ENCODE results near the gene TMEM187.
"Not testable (repeated sequence)": the region's sequence is repeated elsewhere in the genome, so short reads cannot be mapped to it uniquely, and the experiment has no call there.

Gene TMEM187

GRCh38 chrX:153993079-153993478, 20.5 kb downstream of the TMEM187 start:
- ChIA-PET CTCF (no interaction called here), POLR2A (no interaction called here)
- DNase-seq (ENCODE audit: extremely low spot score) = no peak
- TF ChIP-seq, protein P1, sequence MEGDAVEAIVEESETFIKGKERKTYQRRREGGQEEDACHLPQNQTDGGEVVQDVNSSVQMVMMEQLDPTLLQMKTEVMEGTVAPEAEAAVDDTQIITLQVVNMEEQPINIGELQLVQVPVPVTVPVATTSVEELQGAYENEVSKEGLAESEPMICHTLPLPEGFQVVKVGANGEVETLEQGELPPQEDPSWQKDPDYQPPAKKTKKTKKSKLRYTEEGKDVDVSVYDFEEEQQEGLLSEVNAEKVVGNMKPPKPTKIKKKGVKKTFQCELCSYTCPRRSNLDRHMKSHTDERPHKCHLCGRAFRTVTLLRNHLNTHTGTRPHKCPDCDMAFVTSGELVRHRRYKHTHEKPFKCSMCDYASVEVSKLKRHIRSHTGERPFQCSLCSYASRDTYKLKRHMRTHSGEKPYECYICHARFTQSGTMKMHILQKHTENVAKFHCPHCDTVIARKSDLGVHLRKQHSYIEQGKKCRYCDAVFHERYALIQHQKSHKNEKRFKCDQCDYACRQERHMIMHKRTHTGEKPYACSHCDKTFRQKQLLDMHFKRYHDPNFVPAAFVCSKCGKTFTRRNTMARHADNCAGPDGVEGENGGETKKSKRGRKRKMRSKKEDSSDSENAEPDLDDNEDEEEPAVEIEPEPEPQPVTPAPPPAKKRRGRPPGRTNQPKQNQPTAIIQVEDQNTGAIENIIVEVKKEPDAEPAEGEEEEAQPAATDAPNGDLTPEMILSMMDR (IDR thresholded peaks at IDR 0.05; ENCODE audit: control extremely low read depth, extremely low read depth, low read depth, missing control alignments) = no peak

DNA sequence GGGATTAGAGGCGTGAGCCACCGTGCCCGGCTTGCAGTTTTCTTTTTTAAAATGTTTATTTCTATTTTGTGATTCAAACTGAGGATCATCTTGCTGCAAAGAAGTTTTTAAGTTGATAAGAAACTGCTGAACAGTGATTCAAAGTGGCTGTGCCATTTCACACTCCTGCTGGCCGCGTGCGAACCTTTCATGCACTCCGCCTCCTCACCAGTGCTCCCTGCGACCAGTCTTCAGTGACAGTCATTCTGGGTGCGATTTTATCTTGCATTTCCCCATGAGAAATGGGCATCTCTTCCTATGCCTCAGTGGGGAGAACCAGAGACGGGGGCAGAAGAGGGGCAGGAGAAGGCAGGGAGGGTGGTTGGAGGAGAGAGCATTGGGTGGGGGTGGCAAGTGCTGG, 21.4 kb downstream of the TMEM187 start:
- ChIA-PET POLR2A (no interaction called here), CTCF (no interaction called here)
- no peak for DNase-seq (ENCODE audit: extremely low spot score)
- TF ChIP-seq, protein P1 (IDR thresholded peaks at IDR 0.05; ENCODE audit: control extremely low read depth, extremely low read depth, low read depth, missing control alignments) = no peak

GRCh38 chrX:153994398-153994797, 21.8 kb downstream of the TMEM187 start:
- DNase-seq (ENCODE audit: extremely low spot score); CTCF ChIA-PET; POLR2A ChIA-PET: not testable (repeated sequence)

DNA sequence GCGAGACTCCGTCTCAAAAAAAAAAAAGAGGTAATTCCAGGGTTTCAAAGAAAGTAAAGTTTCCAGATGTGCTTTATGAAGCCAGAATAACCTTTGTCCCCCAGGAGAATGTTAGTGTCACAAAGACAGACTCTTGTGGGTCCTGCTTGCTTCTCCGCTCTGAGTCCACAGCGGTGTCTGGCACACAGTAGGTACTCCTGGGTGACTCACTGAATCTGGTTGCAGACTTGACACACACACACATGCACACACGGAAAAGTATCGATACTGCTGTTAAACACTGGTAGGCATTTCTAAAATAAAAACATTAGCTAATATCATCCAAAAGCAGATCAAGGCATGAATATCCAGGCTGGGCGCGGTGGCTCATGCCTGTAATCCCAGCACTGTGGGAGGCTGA, 22.9 kb downstream of the TMEM187 start:
- POLR2A ChIA-PET = no interaction called here
- TF ChIP-seq, protein P1 (IDR thresholded peaks at IDR 0.05; ENCODE audit: control extremely low read depth, extremely low read depth, low read depth, missing control alignments) = no peak
- no peak for DNase-seq (ENCODE audit: extremely low spot score)
- CTCF ChIA-PET = no interaction called here

DNA sequence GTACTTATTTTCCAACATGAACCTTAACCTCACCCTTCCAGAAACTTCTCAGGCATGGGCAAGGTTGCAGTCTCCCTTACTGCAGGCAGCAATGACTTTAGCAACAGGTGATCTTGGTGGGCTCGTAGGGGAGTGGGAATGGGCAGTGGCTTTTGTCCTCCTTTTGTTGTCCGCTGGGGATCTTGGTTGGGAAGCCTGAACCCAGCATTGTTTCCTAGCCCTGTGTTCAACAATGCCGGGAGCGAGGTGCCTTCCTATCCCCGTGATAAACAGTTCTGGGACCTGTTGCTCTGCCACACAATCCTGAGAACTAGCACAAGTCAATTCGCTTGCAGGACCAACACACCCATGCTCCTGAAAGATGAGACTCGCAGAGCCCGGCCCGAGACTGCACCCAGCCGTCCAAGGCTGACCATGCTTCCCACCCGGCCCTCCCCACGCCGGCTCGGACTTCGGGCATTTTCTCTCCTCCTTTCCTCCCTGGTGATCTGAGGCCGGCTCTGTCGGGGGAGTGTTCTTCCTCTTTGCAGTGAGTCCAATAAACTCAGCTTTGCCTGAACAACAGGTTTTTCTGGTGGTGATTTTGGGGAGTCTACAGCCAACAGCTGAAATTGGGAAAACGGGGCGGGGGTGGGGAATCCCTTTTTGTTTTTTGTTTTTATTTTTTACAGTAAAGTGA, 26.9 kb downstream of the TMEM187 start:
- TF ChIP-seq, protein P1 (IDR thresholded peaks at IDR 0.05; ENCODE audit: control extremely low read depth, extremely low read depth, low read depth, missing control alignments) = no peak
- DNase-seq (ENCODE audit: extremely low spot score) = no peak

GRCh38 chrX:154000051-154000450, 27.5 kb downstream of the TMEM187 start:
- TF ChIP-seq, protein P1 (IDR thresholded peaks at IDR 0.05; ENCODE audit: control extremely low read depth, extremely low read depth, low read depth, missing control alignments) = no peak
- ChIA-PET CTCF (interaction anchor here (1.2 kb wide), 1 partner anchor 13 kb away, joined by 3 read pairs; no protein-coding TSS in a partner anchor), POLR2A (no interaction called here)
- no peak for DNase-seq (ENCODE audit: extremely low spot score)

More for the DNA sequence above, 26.9 kb downstream of the TMEM187 start:
- ChIA-PET CTCF (interaction anchor here (1.2 kb wide), 1 partner anchor 14 kb away, joined by 3 read pairs; no protein-coding TSS in a partner anchor), POLR2A (no interaction called here)

GRCh38 chrX:154002215-154002719, 29.7 kb downstream of the TMEM187 start:
- no peak for DNase-seq (ENCODE audit: extremely low spot score)
- TF ChIP-seq, protein P1 (IDR thresholded peaks at IDR 0.05; ENCODE audit: control extremely low read depth, extremely low read depth, low read depth, missing control alignments) = no peak
- POLR2A ChIA-PET = no interaction called here
- CTCF ChIA-PET = interaction anchor here (1.7 to 3.7 kb wide), 2 partner anchors 11 kb away, joined by 9 to 17 read pairs; no protein-coding TSS in a partner anchor
